DOHH2 (cell line): ENCODE measurements around the gene KRTAP10-3.

Experiments used
- CTCF ChIP-seq: fragments of 200-600 bp; sonication (generic); IDR thresholded peaks from one replicate; pipeline ENCODE4 v1.5.1; 2014; ENCODE audit warnings: antibody characterized with exemption, mild to moderate bottlenecking, low read depth, low read length; ENCODE audit not compliant: poor library complexity, severe bottlenecking
- EZH2phosphoT487 ChIP-seq: fragments of 200-600 bp; sonication (generic); IDR thresholded peaks from 2 replicates; pipeline ENCODE4 v1.6.1; 2017; ENCODE audit warnings: borderline replicate concordance, mild to moderate bottlenecking, antibody characterized with exemption, low read length, moderate library complexity, mixed read lengths

- TF ChIP-seq CTCF (no peak), EZH2phosphoT487 (no peak)
These were observed 17.4 kb upstream of the KRTAP10-3 start for GRCh38 chr21:44576025-44576420.
